Brain microvascular endothelial cell (primary cell): ENCODE measurements around the gene TENM3.

ENCODE experiments used
- DNase-seq: peaks from one replicate; pipeline ENCODE4 v3.0.0-alpha.2; 2020
- H3K27ac ChIP-seq: fragments of 250-450 bp; sonication (Bioruptor Pico); 2 replicates; pipeline ENCODE4 v1.5.1; 2020; ENCODE audit warnings: mild to moderate bottlenecking, moderate library complexity
- H3K27me3 ChIP-seq: fragments of 250-450 bp; sonication (Bioruptor Pico); replicated peaks from 2 replicates; pipeline ENCODE4 v1.5.1; 2020; ENCODE audit warnings: mild to moderate bottlenecking
- H3K36me3 ChIP-seq: fragments of 250-450 bp; sonication (Bioruptor Pico); replicated peaks from 2 replicates; pipeline ENCODE4 v1.5.1; 2020; ENCODE audit warnings: mild to moderate bottlenecking
- H3K4me3 ChIP-seq: 2 replicates; pipeline ENCODE4 v1.5.1; 2011; ENCODE audit warnings: low read depth, mild to moderate bottlenecking, control low read depth, low read length, moderate library complexity
- CTCF ChIP-seq: IDR thresholded peaks from 2 replicates; pipeline ENCODE4 v1.5.1; 2011; ENCODE audit warnings: low read depth, mild to moderate bottlenecking, moderate library complexity, low read length, control low read depth, inconsistent platforms; ENCODE audit errors: missing control alignments
- in situ Hi-C: cut with HindIII; loops from 2 replicates; pipeline ENCODE4 v1.10.0; 2017; ENCODE audit warnings: low sequenced_read_pairs, low pct_ligation_motif_present

Gene TENM3

GRCh38 chr4:182411391-182411790 is 168.2 kb downstream of the TENM3 start:
- in situ Hi-C loops, result no loop called here
- DNase-seq, result no peak
- H3K27ac ChIP-seq, result no peak overlapping the region
- no peak overlapping the region for H3K4me3 ChIP-seq
- no peak for TF ChIP-seq CTCF
- H3K27me3 ChIP-seq, result no peaks in the 10 kb centered on the region
- no peaks in the 10 kb centered on the region for H3K36me3 ChIP-seq

- Histone ChIP-seq H3K27me3 (no peaks in the 10 kb centered on the region), H3K36me3 (no peaks in the 10 kb centered on the region), H3K27ac (no peak overlapping the region), H3K4me3 (no peak overlapping the region)
- no peak for DNase-seq
- TF ChIP-seq CTCF, result no peak
- in situ Hi-C loops, result no loop called here
Measured at GRCh38 chr4:182413550-182413949, 170.3 kb downstream of the TENM3 start.

- Histone ChIP-seq H3K36me3 (no peaks in the 10 kb centered on the region), H3K27me3 (no peaks in the 10 kb centered on the region), H3K4me3 (no peak overlapping the region), H3K27ac (no peak overlapping the region)
- in situ Hi-C loops, result no loop called here
- no peak for TF ChIP-seq CTCF
- DNase-seq, result no peak
Measured at GRCh38 chr4:182415116-182415515, 171.9 kb downstream of the TENM3 start.

- no peak for TF ChIP-seq CTCF
- in situ Hi-C loops, result no loop called here
- Histone ChIP-seq H3K4me3 (no peak overlapping the region), H3K36me3 (no peaks in the 10 kb centered on the region), H3K27me3 (no peaks in the 10 kb centered on the region), H3K27ac (no peak overlapping the region)
- DNase-seq, result no peak
Measured at GRCh38 chr4:182416067-182416466, 172.9 kb downstream of the TENM3 start.

- no peak overlapping the region for H3K4me3 ChIP-seq
Measured at GRCh38 chr4:182418054-182418734, 175.0 kb downstream of the TENM3 start.

More at GRCh38 chr4:182418054-182418734, 175.0 kb downstream of the TENM3 start:
- Histone ChIP-seq H3K27ac (no peak overlapping the region), H3K36me3 (no peaks in the 10 kb centered on the region), H3K27me3 (no peaks in the 10 kb centered on the region)
- in situ Hi-C loops, result no loop called here
- no peak for DNase-seq
- TF ChIP-seq CTCF, result no peak
